ENCODE measurements around the gene TUBA3E. TPM values are rescaled to one million over a fixed set of nuclear protein-coding genes. Genes with fewer than 3 reads are reported as not detected.
A peak's percentile ranks its signal among the peaks of the same experiment; 100 is the strongest.
"Not testable (repeated sequence)": the region's sequence is repeated elsewhere in the genome, so short reads cannot be mapped to it uniquely, and the experiment has no call there.

TUBA3E gene
- total and polyA plus RNA-seq, 4 donors: 0.11 TPM; not detected in 3

DNA sequence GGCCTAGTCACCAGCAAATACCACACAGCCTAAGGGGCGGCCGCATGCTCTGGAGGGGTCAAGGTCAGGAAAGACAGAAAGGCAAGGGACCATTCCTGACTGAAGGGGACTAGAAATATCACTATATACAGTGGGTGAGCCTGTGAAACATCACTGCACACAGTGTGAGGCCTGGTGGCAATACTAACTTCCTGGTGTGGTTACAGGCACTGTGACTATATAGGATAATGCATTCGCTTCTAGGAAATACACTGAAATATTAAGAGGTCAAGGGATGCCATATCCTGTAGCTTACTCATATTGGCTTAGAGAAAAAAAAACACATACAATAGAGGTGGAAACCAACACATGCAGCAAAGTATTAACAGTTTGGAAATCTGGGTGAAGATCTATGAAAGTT, 29.1 kb downstream of the TUBA3E start:
- not testable (repeated sequence) for DNase-seq (ENCODE audit: low read depth in 4 of 6, low spot score in 6 of 6); H3K9me3 ChIP-seq (ENCODE audit: control insufficient read depth, insufficient read depth, low read length); H3K27ac ChIP-seq (ENCODE audit: low read depth, low read length); H3K4me1 ChIP-seq (ENCODE audit: control insufficient read depth, insufficient read depth, low read length); H3K27me3 ChIP-seq (ENCODE audit: control insufficient read depth, insufficient read depth, low read length); H3K4me3 ChIP-seq (ENCODE audit: low read depth, low read length)
- H3K36me3 ChIP-seq (ENCODE audit: control insufficient read depth, insufficient read depth, low read length): peaks cover 77% of the 10 kb centered on the region
- WGBS (ENCODE audit: insufficient coverage): no CpG with 5 or more reads among the region's 3 CpGs

DNA sequence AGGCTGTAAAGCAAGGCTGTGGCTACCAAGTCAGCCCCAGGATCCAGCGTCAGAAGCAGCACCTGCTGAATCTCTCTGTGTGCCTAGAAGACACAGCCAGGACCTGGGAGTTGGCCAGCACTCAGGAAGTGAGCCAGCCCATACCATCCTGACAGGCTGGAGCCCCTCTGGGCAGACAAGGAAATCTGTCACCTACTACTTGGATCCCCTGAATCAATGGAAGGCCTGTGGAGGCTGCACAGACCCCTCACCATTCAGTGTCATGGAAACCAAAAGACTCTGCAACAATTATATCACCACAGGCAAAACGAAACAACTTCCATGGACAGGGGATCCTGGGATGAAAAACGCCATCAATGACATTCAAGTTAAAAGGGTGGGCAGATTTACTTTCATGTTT, 31.6 kb downstream of the TUBA3E start:
- H3K4me3 ChIP-seq (ENCODE audit: low read depth, low read length); H3K27ac ChIP-seq (ENCODE audit: low read depth, low read length); H3K4me1 ChIP-seq (ENCODE audit: control insufficient read depth, insufficient read depth, low read length); H3K9me3 ChIP-seq (ENCODE audit: control insufficient read depth, insufficient read depth, low read length); H3K27me3 ChIP-seq (ENCODE audit: control insufficient read depth, insufficient read depth, low read length): not testable (repeated sequence)
- 32% methylated on average over 3 of the region's 3 CpGs for WGBS (ENCODE audit: insufficient coverage)
- peak in 2 of 6 donors; percentile 20 to 67 for DNase-seq (ENCODE audit: low read depth in 4 of 6, low spot score in 6 of 6)
- H3K36me3 ChIP-seq (ENCODE audit: control insufficient read depth, insufficient read depth, low read length): peaks cover 75% of the 10 kb centered on the region

DNA sequence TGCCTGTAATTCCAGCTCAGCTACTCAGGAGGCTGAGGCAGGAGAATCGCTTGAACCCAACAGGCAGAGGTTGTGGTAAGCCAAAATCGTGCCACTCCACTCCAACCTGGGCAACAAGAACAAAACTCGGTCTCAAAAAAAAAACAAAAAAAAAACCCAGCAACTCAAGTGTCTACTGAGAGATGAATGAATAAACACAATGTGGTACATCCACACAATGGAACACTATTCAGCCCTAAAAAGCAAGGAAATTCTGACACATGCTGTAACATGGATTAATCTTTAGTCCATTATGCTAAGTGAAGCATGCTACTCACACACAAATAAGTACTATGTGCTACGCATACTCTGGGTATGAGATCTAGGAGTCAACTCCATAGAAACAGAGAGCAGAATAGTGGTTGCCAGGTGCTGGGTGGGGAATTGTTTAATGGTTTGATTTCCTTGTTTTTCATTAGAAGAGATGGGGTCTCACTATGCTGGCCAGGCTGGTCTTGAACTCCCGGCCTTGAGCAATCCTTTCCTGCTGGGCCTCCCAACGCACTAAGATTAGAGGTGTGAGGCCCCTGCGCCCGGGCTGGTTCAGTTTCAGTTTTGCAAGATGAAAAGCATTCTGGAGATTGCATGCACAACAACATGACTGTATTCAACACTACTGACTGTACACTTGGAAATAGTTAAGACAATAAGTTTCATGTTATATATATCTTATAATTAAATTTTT, 32.8 kb downstream of the TUBA3E start:
- Histone ChIP-seq H3K27ac (ENCODE audit: low read depth, low read length) (no peak overlapping the region), H3K4me1 (ENCODE audit: control insufficient read depth, insufficient read depth, low read length) (no peaks in the 10 kb centered on the region), H3K36me3 (ENCODE audit: control insufficient read depth, insufficient read depth, low read length) (peaks cover 76% of the 10 kb centered on the region), H3K4me3 (ENCODE audit: low read depth, low read length) (no peak overlapping the region), H3K27me3 (ENCODE audit: control insufficient read depth, insufficient read depth, low read length) (no peaks in the 10 kb centered on the region), H3K9me3 (ENCODE audit: control insufficient read depth, insufficient read depth, low read length) (no peaks in the 10 kb centered on the region)
- no CpG with 5 or more reads among the region's 8 CpGs for WGBS (ENCODE audit: insufficient coverage)
- DNase-seq (ENCODE audit: low read depth in 4 of 6, low spot score in 6 of 6): no peak

DNA sequence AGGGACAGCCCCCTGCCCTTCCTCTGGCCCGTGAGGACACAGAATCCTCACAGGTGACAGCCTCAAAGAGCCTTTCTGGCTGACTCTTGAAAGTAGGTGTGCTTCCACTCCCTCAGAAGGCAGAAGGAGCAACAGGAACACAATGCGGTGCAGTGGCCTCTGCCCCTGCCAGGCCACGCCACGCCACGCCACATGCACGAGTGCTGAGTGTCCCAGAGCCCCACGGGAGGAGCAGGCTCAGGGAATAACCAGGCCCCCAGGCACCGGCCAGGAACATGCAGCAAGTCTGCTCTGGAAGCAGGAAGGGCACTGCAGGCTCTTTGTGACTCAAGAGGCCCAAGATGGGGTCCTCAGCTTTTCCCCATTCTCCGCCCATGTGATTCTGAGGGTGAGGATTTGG, 35.3 kb downstream of the TUBA3E start:
- H3K9me3 ChIP-seq (ENCODE audit: control insufficient read depth, insufficient read depth, low read length): no peaks in the 10 kb centered on the region
- H3K27me3 ChIP-seq (ENCODE audit: control insufficient read depth, insufficient read depth, low read length): no peaks in the 10 kb centered on the region
- no peak for DNase-seq (ENCODE audit: low read depth in 4 of 6, low spot score in 6 of 6)
- WGBS (ENCODE audit: insufficient coverage): 95% methylated on average over 8 of the region's 9 CpGs
- H3K36me3 ChIP-seq (ENCODE audit: control insufficient read depth, insufficient read depth, low read length): peaks cover 86% of the 10 kb centered on the region
- no peak overlapping the region for H3K4me3 ChIP-seq (ENCODE audit: low read depth, low read length)
- no peaks in the 10 kb centered on the region for H3K4me1 ChIP-seq (ENCODE audit: control insufficient read depth, insufficient read depth, low read length)
- H3K27ac ChIP-seq (ENCODE audit: low read depth, low read length): no peak overlapping the region

DNA sequence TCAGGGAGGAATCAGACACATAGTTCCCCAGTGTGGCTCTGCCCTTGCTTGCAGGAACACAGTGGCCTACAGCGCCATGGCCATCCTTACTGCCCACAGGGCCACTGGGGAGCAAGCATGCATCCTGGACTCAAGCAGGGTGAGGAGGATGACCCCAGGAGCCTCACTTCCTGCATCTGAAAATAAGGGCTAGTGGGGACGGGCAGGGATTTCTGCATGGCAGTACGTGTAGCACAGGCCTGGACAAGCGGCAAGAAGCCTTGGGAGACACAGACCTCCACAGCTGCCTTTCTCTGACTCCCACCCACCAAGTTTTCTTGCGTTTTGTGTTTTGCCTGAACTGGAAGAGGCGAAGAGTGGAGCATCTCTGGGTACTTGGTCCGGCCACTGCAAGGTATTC, 35.8 kb downstream of the TUBA3E start:
- not testable (repeated sequence) for DNase-seq (ENCODE audit: low read depth in 4 of 6, low spot score in 6 of 6); H3K27me3 ChIP-seq (ENCODE audit: control insufficient read depth, insufficient read depth, low read length); H3K4me3 ChIP-seq (ENCODE audit: low read depth, low read length); H3K9me3 ChIP-seq (ENCODE audit: control insufficient read depth, insufficient read depth, low read length); H3K27ac ChIP-seq (ENCODE audit: low read depth, low read length); H3K4me1 ChIP-seq (ENCODE audit: control insufficient read depth, insufficient read depth, low read length)
- peaks cover 86% of the 10 kb centered on the region for H3K36me3 ChIP-seq (ENCODE audit: control insufficient read depth, insufficient read depth, low read length)
- 100% methylated on average over 2 of the region's 7 CpGs for WGBS (ENCODE audit: insufficient coverage)

DNA sequence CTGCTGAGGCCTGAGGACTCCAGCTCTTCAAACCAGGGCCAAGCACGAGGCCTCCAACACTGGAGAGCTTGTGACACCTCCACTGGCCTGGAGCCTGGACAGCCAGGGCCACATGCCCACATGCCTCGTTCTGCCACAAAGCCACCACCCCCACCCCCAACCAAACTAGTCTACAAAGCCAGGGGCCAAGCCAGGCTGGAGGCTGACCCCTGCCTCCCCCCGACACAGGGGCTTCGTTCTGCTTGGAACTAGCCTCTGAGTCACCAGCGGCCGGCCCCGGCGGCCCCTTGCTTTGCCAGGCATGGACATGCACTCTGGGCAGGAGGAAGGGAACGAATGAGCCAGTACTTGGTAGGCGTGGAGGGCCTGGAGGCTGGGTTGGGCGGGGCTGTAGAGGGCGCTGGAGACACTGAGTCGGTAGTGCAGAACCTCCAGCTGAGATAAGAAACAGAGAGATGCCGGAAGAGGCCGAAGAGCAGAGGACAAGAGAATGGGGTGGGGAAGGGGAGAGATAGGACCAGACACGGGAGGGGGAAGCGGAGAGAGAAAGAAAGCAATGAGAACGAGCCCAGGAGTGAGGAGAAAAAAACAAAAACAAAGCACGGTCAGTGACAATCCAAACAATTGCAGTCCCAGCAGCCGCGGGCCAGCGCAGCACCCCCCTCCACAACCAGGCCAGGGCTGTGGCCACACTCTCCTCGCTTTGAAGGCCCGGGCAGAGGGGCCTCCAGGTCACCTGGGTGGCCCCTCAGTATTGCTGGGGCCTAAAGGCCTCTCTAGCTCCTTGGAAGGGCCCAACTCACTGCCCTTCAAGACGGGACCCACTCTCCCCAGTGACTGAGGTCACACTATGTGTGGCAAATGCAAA, 37.2 kb downstream of the TUBA3E start:
- H3K4me1 ChIP-seq (ENCODE audit: control insufficient read depth, insufficient read depth, low read length); H3K27ac ChIP-seq (ENCODE audit: low read depth, low read length); H3K4me3 ChIP-seq (ENCODE audit: low read depth, low read length); H3K9me3 ChIP-seq (ENCODE audit: control insufficient read depth, insufficient read depth, low read length); DNase-seq (ENCODE audit: low read depth in 4 of 6, low spot score in 6 of 6); H3K27me3 ChIP-seq (ENCODE audit: control insufficient read depth, insufficient read depth, low read length): not testable (repeated sequence)
- H3K36me3 ChIP-seq (ENCODE audit: control insufficient read depth, insufficient read depth, low read length): peaks cover 86% of the 10 kb centered on the region
- WGBS (ENCODE audit: insufficient coverage): 62% methylated on average over 22 of the region's 25 CpGs

DNA sequence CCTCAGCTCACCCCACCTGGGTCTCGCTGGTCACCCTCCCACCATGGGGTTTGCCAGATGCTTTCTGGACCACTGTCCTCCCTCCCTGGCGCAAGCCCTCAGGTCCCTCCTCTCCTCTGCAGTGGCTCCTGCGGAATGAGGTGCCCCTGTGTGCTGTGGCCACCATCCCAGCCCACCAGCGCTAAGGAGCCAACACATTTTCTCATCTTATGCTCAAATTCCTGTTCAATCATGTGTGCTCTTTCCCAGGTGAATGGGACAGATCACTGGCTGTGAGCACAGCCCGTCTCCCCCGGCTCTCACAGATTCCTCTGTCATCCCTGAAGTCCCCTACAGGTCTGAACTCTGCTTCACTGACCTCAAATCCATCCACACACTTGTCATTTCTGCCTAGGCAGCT, 38.1 kb downstream of the TUBA3E start:
- Histone ChIP-seq H3K36me3 (ENCODE audit: control insufficient read depth, insufficient read depth, low read length) (peaks cover 87% of the 10 kb centered on the region), H3K4me1 (ENCODE audit: control insufficient read depth, insufficient read depth, low read length) (no peaks in the 10 kb centered on the region), H3K4me3 (ENCODE audit: low read depth, low read length) (no peak overlapping the region), H3K27me3 (ENCODE audit: control insufficient read depth, insufficient read depth, low read length) (no peaks in the 10 kb centered on the region), H3K9me3 (ENCODE audit: control insufficient read depth, insufficient read depth, low read length) (no peaks in the 10 kb centered on the region), H3K27ac (ENCODE audit: low read depth, low read length) (no peak overlapping the region)
- no peak for DNase-seq (ENCODE audit: low read depth in 4 of 6, low spot score in 6 of 6)
- WGBS (ENCODE audit: insufficient coverage): 98% methylated on average over 6 of the region's 6 CpGs

DNA sequence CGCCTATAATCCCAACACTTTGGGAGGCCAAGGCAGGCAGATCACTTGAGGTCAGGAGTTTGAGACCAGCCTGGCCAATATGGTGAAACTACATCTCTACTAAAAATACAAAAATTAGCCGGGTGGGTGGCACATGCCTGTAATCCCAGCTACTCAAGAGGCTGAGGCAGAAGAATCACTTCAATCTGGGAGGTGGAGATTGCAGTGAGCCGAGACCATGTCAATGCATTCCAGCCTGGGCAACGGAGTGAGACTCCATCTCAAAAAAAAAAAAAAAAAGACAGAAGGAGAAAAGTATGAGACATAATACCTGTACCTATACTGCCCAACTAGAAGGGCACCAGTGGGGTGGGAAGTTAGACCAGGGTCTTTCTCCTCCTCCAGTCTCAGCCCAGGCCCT, 38.9 kb downstream of the TUBA3E start:
- WGBS (ENCODE audit: insufficient coverage): no CpG with 5 or more reads among the region's 4 CpGs
- H3K9me3 ChIP-seq (ENCODE audit: control insufficient read depth, insufficient read depth, low read length); H3K27me3 ChIP-seq (ENCODE audit: control insufficient read depth, insufficient read depth, low read length); H3K4me1 ChIP-seq (ENCODE audit: control insufficient read depth, insufficient read depth, low read length); DNase-seq (ENCODE audit: low read depth in 4 of 6, low spot score in 6 of 6); H3K27ac ChIP-seq (ENCODE audit: low read depth, low read length); H3K4me3 ChIP-seq (ENCODE audit: low read depth, low read length): not testable (repeated sequence)
- H3K36me3 ChIP-seq (ENCODE audit: control insufficient read depth, insufficient read depth, low read length): peaks cover 89% of the 10 kb centered on the region

DNA sequence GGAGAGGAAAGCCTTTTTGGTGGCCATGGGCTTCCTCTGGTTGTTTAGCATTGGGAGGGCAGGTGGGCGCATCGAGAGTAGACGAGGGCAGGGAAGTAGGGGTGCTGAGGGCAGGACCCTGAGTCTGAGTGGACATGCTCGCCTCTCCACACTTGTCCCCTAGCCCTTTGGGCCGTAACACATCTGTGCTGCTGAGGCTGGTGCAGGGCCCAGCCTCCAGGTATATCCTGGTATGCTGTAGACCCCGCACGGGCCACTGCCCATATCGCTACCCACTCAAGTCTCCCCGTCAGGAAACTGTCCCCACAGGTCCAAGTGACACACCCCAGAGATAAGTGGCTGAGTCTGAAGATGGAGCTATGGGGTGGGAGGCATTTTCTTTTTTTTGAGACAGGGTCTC, 39.6 kb downstream of the TUBA3E start:
- no peak overlapping the region for H3K4me3 ChIP-seq (ENCODE audit: low read depth, low read length)
- peaks cover 89% of the 10 kb centered on the region for H3K36me3 ChIP-seq (ENCODE audit: control insufficient read depth, insufficient read depth, low read length)
- no peaks in the 10 kb centered on the region for H3K27me3 ChIP-seq (ENCODE audit: control insufficient read depth, insufficient read depth, low read length)
- no peak overlapping the region for H3K27ac ChIP-seq (ENCODE audit: low read depth, low read length)
- 98% methylated on average over 7 of the region's 9 CpGs for WGBS (ENCODE audit: insufficient coverage)
- H3K4me1 ChIP-seq (ENCODE audit: control insufficient read depth, insufficient read depth, low read length): no peaks in the 10 kb centered on the region
- no peaks in the 10 kb centered on the region for H3K9me3 ChIP-seq (ENCODE audit: control insufficient read depth, insufficient read depth, low read length)
- no peak for DNase-seq (ENCODE audit: low read depth in 4 of 6, low spot score in 6 of 6)
